RWPE2 (cell line): ENCODE measurements around the gene GLRX3.
"Not testable (repeated sequence)": the region's sequence is repeated elsewhere in the genome, so short reads cannot be mapped to it uniquely, and the experiment has no call there.

ENCODE experiments used
- ATAC-seq: fragments of 200-7000 bp; cut with Tn5 transposase; 3 replicates; pipeline ENCODE4 v1.9.1; 2021; ENCODE audit warnings: low read depth
- DNase-seq: peaks from one replicate; pipeline ENCODE4 v3.0.0-alpha.2; 2020; ENCODE audit warnings: low spot score
- H3K27ac ChIP-seq: fragments of 450-650 bp; 2 replicates; pipeline ENCODE4 v1.5.1; 2017; ENCODE audit warnings: mild to moderate bottlenecking; ENCODE audit not compliant: poor library complexity, severe bottlenecking
- H3K27me3 ChIP-seq: fragments of 250-450 bp; sonication (Bioruptor Pico); 2 replicates; pipeline ENCODE4 v1.5.1; 2021; ENCODE audit warnings: mild to moderate bottlenecking, moderate library complexity; ENCODE audit not compliant: insufficient read depth, poor library complexity, severe bottlenecking
- H3K36me3 ChIP-seq: fragments of 250-450 bp; sonication (Bioruptor Pico); 2 replicates; pipeline ENCODE4 v1.5.1; 2020; ENCODE audit warnings: low read depth, mild to moderate bottlenecking, moderate library complexity
- H3K4me1 ChIP-seq: fragments of 250-450 bp; sonication (Bioruptor Pico); 2 replicates; pipeline ENCODE4 v1.5.1; 2021; ENCODE audit warnings: mild to moderate bottlenecking, moderate library complexity; ENCODE audit not compliant: insufficient read depth, poor library complexity, severe bottlenecking
- H3K4me3 ChIP-seq: fragments of 250-450 bp; sonication (Bioruptor Pico); 2 replicates; pipeline ENCODE4 v1.5.1; 2021; ENCODE audit warnings: mild to moderate bottlenecking, moderate library complexity; ENCODE audit not compliant: severe bottlenecking
- H3K9me3 ChIP-seq: fragments of 250-450 bp; sonication (Bioruptor Pico); 2 replicates; pipeline ENCODE4 v1.5.1; 2021; ENCODE audit warnings: mild to moderate bottlenecking, moderate library complexity; ENCODE audit not compliant: severe bottlenecking
- TF ChIP-seq, protein P1 (sequence below): fragments of 450-650 bp; IDR thresholded peaks from one replicate; pipeline ENCODE4 v1.5.1; 2017; ENCODE audit warnings: mild to moderate bottlenecking, moderate library complexity; ENCODE audit not compliant: poor library complexity, severe bottlenecking

The GLRX3 gene

DNA sequence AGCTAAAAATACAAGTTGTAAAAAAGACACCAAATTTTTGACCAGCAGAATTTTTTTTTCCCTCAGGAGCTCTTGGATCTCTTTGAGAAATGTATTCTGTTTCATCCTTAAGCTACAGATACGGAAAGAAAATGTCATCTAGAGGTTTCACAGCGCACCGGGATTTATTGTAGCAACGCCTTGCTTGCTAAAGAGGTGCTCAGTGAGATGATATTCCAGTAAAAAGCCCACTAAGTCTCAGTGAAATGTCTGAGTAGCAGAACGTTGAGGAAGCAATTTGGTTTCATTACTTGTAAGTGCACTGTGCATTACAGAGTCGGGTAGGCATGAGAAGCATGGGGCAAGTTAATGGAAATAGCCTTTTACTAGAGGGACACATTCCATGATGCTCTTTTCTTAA, 62.5 kb downstream of the GLRX3 start:
- ATAC-seq (no peak), DNase-seq (no peak)
- Histone ChIP-seq H3K27ac (no peak overlapping the region), H3K9me3 (no peaks in the 10 kb centered on the region), H3K4me1 (no peaks in the 10 kb centered on the region), H3K36me3 (no peaks in the 10 kb centered on the region), H3K4me3 (no peak overlapping the region), H3K27me3 (no peaks in the 10 kb centered on the region)
- TF ChIP-seq, protein P1, sequence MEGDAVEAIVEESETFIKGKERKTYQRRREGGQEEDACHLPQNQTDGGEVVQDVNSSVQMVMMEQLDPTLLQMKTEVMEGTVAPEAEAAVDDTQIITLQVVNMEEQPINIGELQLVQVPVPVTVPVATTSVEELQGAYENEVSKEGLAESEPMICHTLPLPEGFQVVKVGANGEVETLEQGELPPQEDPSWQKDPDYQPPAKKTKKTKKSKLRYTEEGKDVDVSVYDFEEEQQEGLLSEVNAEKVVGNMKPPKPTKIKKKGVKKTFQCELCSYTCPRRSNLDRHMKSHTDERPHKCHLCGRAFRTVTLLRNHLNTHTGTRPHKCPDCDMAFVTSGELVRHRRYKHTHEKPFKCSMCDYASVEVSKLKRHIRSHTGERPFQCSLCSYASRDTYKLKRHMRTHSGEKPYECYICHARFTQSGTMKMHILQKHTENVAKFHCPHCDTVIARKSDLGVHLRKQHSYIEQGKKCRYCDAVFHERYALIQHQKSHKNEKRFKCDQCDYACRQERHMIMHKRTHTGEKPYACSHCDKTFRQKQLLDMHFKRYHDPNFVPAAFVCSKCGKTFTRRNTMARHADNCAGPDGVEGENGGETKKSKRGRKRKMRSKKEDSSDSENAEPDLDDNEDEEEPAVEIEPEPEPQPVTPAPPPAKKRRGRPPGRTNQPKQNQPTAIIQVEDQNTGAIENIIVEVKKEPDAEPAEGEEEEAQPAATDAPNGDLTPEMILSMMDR = no peak

DNA sequence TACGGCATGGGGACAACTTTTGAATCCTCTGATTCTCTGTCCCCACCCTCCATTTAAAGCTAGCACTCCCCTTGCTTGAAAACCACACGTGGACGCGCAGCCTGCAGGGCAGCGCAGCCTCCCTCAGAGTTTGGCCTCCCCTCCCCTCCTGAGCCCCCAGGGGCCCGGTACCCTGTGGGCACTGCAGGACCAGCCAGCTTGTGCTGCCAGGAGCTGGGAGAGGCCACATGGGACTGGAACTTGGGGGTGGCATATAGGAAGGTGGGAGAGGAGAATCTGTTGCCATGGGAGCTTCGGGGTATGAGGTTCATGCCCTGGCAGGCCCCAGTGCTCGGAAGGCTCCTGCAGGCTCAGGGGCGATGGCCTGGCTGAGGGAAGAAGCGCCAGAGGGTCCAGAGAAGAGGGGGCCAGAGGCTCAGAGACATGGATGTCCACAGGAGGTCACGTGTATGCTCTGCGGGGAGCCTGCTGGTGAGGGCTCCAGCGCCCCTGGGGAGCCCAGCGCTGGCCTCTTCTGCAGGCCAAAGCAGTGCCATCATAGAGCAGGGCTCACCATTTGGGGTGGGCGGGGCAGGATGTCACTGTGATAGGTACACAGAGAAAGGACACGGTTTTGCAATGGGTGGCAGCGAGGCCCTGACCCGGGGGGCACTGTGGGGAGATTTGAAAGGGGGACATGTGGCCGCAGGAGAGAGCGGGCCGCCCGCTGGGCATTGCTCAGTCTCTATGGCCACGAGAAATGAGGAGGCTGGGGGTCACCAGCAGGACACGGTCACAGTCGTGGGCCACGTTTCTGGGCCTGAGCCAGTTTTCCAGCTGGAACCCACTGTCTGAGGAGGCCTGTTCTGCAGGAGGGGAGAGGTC, 64.2 kb downstream of the GLRX3 start:
- H3K27me3 ChIP-seq = no peaks in the 10 kb centered on the region
- no peak overlapping the region for H3K27ac ChIP-seq
- TF ChIP-seq, protein P1 = no peak
- H3K4me1 ChIP-seq = no peaks in the 10 kb centered on the region
- no peaks in the 10 kb centered on the region for H3K36me3 ChIP-seq
- ATAC-seq (no peak), DNase-seq (no peak)
- H3K9me3 ChIP-seq = no peaks in the 10 kb centered on the region
- H3K4me3 ChIP-seq = no peak overlapping the region

DNA sequence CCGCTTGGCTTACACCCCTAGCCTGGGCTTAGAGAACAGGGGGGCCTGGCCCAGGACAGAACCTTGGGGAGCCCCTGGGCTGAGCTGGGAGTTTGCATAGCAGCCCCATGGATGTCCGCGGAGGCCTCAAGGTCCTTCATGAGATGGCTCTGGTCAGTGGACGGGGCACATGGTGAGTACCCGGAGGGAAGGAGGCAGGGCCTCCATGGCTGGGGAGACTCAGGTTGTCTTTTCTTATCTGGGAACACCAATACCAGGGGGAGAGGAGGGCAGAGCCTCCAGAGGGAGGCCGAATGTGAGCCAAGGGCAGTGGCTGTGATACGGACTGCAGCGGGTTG, 64.8 kb downstream of the GLRX3 start:
- H3K36me3 ChIP-seq = no peaks in the 10 kb centered on the region
- TF ChIP-seq, protein P1 = no peak
- no peak overlapping the region for H3K27ac ChIP-seq
- DNase-seq (no peak), ATAC-seq (no peak)
- no peak overlapping the region for H3K4me3 ChIP-seq
- no peaks in the 10 kb centered on the region for H3K9me3 ChIP-seq
- no peaks in the 10 kb centered on the region for H3K27me3 ChIP-seq
- H3K4me1 ChIP-seq = no peaks in the 10 kb centered on the region

DNA sequence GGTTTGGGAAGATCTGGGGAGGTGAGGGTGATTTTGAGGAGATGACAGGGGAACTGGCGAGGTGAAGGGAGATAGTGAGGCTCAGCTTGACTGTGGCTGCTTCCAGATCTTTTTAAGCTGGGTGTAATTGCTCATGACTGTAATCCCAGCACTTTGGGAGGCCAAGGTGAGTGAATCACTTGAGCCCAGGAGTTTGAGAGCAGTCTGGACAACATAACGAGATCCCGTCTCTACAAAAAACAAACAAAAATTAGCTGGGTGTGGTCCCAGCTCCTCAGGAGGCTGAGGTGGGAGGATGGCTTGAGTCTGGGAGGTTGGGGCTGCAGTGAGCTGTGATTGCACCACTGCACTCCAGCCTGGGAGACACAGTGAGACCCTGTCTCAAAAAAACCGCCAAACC, 66.0 kb downstream of the GLRX3 start:
- DNase-seq, ATAC-seq, H3K4me1 ChIP-seq, H3K36me3 ChIP-seq, H3K9me3 ChIP-seq, H3K27me3 ChIP-seq, H3K4me3 ChIP-seq, H3K27ac ChIP-seq: not testable (repeated sequence)

DNA sequence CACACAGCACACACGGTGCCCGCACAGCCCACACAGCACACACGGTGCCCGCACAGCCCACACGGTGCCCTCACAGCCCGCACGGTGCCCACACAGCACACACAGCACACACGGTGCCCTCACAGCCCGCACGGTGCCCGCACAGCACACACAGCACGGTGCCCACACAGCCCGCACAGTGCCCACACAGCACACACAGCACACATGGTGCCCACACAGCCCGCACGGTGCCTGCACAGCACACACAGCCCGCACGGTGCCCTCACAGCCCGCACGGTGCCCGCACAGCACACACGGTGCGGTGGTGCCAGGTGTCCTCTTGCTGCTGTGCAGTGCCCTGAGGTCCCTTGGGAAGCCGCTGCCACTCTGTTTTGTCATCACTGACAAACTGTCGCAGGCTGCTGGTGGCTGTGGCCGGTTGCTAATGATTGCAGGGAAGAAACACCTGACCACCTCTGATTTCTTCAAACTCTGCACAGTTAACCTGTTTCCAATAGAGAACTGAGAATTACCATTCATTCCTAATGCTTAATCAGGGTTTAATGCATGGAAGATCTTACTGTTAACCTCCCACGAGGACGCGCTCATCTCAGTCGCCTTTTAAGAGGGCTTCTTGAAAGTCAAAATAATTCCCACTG, 66.9 kb downstream of the GLRX3 start:
- DNase-seq (no peak), ATAC-seq (0 out of 3 replicates have a peak, but pooled peaks have one; percentile 23)
- Histone ChIP-seq H3K4me1 (no peaks in the 10 kb centered on the region), H3K27ac (no peak overlapping the region), H3K4me3 (no peak overlapping the region), H3K27me3 (no peaks in the 10 kb centered on the region), H3K9me3 (no peaks in the 10 kb centered on the region), H3K36me3 (no peaks in the 10 kb centered on the region)
- TF ChIP-seq, protein P1 = no peak
